CMK (cell line): ENCODE results near the gene TCF7.

Experiments
- DNase-seq: peaks from one replicate; pipeline ENCODE4 v3.0.0-alpha.2; 2010; ENCODE audit warnings: low read depth

Gene TCF7

GRCh38 chr5:134090522-134090921 lies 24.0 kb upstream of the TCF7 start:
- DNase-seq: no peak

GRCh38 chr5:134091626-134092121 lies 22.8 kb upstream of the TCF7 start:
- no peak for DNase-seq

- DNase-seq: no peak
These were observed 21.6 kb upstream of the TCF7 start for GRCh38 chr5:134092875-134093274.

- DNase-seq: no peak
These were observed 21.1 kb upstream of the TCF7 start for GRCh38 chr5:134093351-134093750.

- no peak for DNase-seq
These were observed 19.2 kb upstream of the TCF7 start for GRCh38 chr5:134095293-134095692.

- DNase-seq: no peak
These were observed 18.4 kb upstream of the TCF7 start for GRCh38 chr5:134095887-134096589.

- DNase-seq: no peak
These were observed 17.2 kb upstream of the TCF7 start for GRCh38 chr5:134097211-134097749.

GRCh38 chr5:134098690-134099089 lies 15.8 kb upstream of the TCF7 start:
- no peak for DNase-seq

- no peak for DNase-seq
These were observed 15.1 kb upstream of the TCF7 start for GRCh38 chr5:134099288-134099872.

- no peak for DNase-seq
These were observed 14.6 kb upstream of the TCF7 start for GRCh38 chr5:134099939-134100282.

GRCh38 chr5:134100283-134101091 lies 14.0 kb upstream of the TCF7 start:
- no peak for DNase-seq

- DNase-seq: peak; percentile 31
These were observed 12.6 kb upstream of the TCF7 start for GRCh38 chr5:134101686-134102439.

GRCh38 chr5:134103397-134103796 lies 11.1 kb upstream of the TCF7 start:
- DNase-seq: no peak

GRCh38 chr5:134103998-134104654 lies 10.4 kb upstream of the TCF7 start:
- no peak for DNase-seq

GRCh38 chr5:134106991-134107701 lies 7.3 kb upstream of the TCF7 start:
- DNase-seq: no peak

- no peak for DNase-seq
These were observed 6.7 kb upstream of the TCF7 start for GRCh38 chr5:134107779-134108178.

- no peak for DNase-seq
These were observed 4.1 kb upstream of the TCF7 start for GRCh38 chr5:134110382-134110781.

GRCh38 chr5:134111741-134112647 lies 2.5 kb upstream of the TCF7 start:
- DNase-seq: no peak

- DNase-seq: no peak
These were observed 1.6 kb upstream of the TCF7 start for GRCh38 chr5:134112726-134113362.
